GM18502 (cell line): Measurements from ENCODE around the gene SHBG.
"Not testable (repeated sequence)": the region's sequence is repeated elsewhere in the genome, so short reads cannot be mapped to it uniquely, and the experiment has no call there.

ENCODE experiments used
- ATAC-seq: cut with Tn5 transposase; IDR thresholded peaks from one replicate; pipeline ENCODE4 v1.9.1; 2021; ENCODE audit warnings: mild to moderate bottlenecking; ENCODE audit not compliant: unreplicated experiment, poor library complexity

Gene SHBG

GRCh38 chr17:7641635-7642034 is 11.7 kb downstream of the SHBG start:
- ATAC-seq, result not testable (repeated sequence)

- no peak for ATAC-seq
Observed at GRCh38 chr17:7644775-7645174, 14.8 kb downstream of the SHBG start.

- no peak for ATAC-seq
Observed at GRCh38 chr17:7646457-7646856, 16.5 kb downstream of the SHBG start.

DNA sequence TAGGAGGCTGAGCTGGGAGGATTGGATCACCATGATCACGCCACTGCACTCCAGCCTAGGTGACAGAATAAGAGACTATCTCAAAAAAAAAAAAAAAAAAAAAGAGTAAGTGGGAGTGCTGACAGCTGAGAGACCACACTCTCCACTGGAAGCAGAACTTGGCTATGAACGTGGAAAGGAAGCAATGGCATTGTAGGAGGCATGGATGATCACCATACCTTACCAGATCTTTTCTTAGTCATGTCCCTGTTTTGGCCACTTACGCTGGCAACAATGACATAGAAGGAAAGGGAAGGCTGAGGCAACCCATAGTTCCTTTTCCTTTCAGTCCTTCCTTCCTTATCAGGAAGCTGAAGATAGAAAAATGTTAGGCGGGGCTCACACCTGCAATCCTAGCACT is 17.1 kb downstream of the SHBG start:
- ATAC-seq, result no peak

GRCh38 chr17:7650509-7651096 is 20.7 kb downstream of the SHBG start, which contains the start of gene ATP1B2:
TSS of gene ATP1B2 (plus strand) at chr17:7650926. CDS start at chr17:7651519, 593 bp downstream.
- ATAC-seq, result peak; percentile 59

- ATAC-seq, result no peak
Observed at GRCh38 chr17:7651097-7651664, 21.2 kb downstream of the SHBG start.

- no peak for ATAC-seq
Observed at GRCh38 chr17:7651665-7652387, 21.9 kb downstream of the SHBG start.

- no peak for ATAC-seq
Observed at GRCh38 chr17:7652388-7653356, 22.7 kb downstream of the SHBG start.

GRCh38 chr17:7654832-7655540 is 25.1 kb downstream of the SHBG start:
- ATAC-seq, result no peak

GRCh38 chr17:7655541-7655840 is 25.6 kb downstream of the SHBG start:
- no peak for ATAC-seq

- no peak for ATAC-seq
Observed at GRCh38 chr17:7656958-7657609, 27.1 kb downstream of the SHBG start.

DNA sequence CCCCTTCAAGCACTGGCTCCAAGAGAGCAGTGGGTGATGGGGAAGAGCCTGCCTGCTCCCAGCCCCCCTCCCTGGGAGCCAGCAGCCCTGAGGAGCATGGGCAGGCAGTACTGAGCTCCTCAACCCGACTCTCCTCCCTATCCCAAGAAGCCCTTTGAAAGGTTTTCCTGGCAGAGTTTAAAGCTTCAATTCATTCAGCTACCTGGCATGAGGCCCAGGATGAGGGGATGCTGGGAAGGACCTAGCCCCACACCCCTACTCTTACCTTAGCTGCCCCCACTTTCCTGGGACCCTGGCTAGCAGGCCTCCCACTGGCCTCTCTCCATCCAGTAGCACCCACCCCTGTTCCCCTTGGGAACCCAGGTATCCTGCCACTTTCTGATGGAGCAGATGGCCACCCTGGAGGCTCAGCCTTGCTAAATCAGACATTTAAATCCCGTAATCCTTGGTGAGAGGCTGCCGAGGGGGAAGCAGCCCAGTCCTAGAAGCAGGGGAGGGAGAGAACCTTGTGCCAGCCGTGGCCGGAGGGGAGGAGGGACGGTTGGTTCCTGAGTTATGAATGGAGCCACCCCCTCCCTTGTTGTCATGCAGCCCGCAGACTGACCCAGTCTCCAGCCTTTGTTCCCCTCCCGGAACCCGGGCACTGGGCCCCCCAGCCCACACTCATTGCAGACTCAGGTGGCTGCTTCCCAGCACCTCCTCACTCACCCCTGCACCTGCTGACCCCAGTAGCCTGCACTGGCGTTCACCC is 37.9 kb downstream of the SHBG start:
- ATAC-seq, result no peak

GRCh38 chr17:7668482-7668881 is 38.5 kb downstream of the SHBG start:
- ATAC-seq, result no peak

- no peak for ATAC-seq
Observed at GRCh38 chr17:7673239-7673638, 43.3 kb downstream of the SHBG start.

DNA sequence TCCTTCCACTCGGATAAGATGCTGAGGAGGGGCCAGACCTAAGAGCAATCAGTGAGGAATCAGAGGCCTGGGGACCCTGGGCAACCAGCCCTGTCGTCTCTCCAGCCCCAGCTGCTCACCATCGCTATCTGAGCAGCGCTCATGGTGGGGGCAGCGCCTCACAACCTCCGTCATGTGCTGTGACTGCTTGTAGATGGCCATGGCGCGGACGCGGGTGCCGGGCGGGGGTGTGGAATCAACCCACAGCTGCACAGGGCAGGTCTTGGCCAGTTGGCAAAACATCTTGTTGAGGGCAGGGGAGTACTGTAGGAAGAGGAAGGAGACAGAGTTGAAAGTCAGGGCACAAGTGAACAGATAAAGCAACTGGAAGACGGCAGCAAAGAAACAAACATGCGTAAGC is 45.0 kb downstream of the SHBG start:
- no peak for ATAC-seq

GRCh38 chr17:7676533-7676932 is 46.6 kb downstream of the SHBG start:
- ATAC-seq, result no peak

DNA sequence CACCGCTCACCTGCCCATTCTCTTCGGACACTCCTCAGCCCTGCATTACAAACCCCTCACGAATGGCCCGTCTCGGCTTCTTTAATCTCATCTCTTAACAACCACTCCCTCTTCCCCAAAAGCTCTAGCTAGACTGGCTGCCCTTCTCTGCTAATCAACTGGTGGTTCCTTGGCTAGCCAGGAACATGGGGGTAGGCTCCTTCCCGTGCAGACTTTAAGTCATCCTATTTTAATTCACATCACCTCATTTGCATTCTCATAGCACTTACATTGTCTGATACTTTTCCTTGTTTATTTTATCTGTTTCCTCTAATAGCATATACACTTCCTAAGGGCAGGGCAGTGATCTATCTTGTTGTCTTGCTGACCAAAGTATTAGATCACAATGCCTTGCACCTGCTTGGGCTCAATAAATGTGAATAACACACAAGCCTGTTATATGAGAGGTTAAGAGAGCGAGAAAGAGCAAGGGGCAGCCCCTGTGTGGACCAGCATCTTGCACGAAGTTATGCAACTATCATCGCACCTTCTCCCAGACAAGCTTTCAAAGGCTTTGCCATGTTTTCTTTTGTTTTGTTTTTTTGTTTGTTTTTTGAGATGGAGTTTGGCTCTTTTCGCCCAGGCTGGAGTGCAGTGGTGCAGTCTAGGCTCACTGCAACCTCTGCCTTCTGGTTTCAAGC is 47.6 kb downstream of the SHBG start:
- ATAC-seq, result no peak
